ENCODE results near the gene FEN1. TPM values are rescaled to one million over a fixed set of nuclear protein-coding genes. Genes with fewer than 3 reads are reported as not detected.

Gene FEN1, protein sequence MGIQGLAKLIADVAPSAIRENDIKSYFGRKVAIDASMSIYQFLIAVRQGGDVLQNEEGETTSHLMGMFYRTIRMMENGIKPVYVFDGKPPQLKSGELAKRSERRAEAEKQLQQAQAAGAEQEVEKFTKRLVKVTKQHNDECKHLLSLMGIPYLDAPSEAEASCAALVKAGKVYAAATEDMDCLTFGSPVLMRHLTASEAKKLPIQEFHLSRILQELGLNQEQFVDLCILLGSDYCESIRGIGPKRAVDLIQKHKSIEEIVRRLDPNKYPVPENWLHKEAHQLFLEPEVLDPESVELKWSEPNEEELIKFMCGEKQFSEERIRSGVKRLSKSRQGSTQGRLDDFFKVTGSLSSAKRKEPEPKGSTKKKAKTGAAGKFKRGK
- 11.7 TPM for polyA plus RNA-seq (ENCODE audit: insufficient read length)

DNA sequence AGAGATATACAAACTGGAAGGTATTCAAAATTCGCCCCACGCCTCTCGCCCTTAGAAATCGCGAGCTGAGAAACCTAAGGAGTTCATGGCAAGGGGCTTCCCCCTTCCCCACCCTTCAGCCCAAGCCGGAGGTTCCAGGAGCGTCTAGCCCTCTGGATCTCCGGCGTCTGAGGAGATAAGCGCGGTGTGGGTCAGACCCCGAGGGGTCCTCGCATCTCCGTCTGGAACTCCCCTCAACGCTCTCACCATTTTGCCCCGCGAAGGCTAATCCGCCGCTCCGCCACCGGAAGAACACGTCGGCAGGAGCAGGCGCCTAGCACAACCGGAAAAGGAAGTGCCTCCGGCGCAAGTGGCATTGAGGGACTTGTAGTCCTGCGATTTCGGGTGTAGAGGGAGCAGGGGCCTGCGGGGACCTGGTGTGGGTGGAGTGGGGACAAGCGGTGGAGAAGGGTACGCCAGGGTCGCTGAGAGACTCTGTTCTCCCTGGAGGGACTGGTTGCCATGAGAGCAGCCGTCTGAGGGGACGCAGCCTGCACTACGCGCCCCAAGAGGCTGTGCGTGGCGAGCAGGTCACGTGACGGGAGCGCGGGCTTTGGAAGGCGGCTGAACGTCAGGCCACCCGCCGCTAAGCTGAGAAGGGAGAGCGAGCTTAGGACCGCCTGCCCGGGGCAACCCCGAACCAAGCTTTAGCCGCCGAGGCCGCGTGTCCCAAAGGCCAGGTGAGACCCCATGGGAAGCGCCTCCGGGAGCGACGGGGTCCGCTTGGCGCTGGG lies at the start of gene FEN1, which contains the start of gene TMEM258:
FEN1 (plus strand) TSS at position 602 of the 773 bp plus-strand sequence. CDS start 2,451 bp downstream, outside the sequence.
TMEM258 (minus strand) TSS at position 290 of the 773 bp plus-strand sequence; CDS start at position 249, 41 bp downstream.
- DNase-seq (ENCODE audit: low read depth) = peak; percentile 84

- DNase-seq (ENCODE audit: low read depth) = no peak
Observed at GRCh38 chr11:61743486-61744095, 49.1 kb upstream of the FEN1 start.

GRCh38 chr11:61744181-61744580 lies 48.5 kb upstream of the FEN1 start:
- DNase-seq (ENCODE audit: low read depth) = no peak

DNA sequence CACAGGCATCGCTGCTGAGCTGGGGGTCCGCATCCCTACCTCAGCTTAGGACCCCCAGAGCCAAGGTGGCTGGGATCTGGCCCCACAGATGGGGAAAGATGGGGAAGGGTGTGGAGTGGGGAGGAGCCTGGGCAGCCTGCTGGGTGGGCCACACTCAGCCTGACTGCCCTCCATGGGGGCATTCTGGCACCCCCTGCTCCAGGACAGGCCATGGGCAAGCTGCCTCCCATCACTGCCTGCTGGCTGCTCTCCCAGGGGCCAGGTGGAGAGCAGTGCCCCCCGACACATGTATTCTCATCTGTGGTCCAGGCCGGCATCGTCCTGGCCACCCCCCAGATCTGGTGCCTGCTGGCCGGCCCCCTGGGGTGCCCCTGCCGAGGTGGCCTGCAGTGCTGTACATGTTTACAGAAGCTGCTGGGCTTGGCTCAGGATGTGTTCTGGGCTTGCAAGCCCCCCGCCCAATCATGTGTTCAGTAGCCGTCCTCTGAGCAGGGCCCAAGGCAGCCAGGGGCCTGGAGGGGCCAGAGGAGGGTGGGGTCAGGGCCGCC lies 48.0 kb upstream of the FEN1 start:
- no peak for DNase-seq (ENCODE audit: low read depth)

DNA sequence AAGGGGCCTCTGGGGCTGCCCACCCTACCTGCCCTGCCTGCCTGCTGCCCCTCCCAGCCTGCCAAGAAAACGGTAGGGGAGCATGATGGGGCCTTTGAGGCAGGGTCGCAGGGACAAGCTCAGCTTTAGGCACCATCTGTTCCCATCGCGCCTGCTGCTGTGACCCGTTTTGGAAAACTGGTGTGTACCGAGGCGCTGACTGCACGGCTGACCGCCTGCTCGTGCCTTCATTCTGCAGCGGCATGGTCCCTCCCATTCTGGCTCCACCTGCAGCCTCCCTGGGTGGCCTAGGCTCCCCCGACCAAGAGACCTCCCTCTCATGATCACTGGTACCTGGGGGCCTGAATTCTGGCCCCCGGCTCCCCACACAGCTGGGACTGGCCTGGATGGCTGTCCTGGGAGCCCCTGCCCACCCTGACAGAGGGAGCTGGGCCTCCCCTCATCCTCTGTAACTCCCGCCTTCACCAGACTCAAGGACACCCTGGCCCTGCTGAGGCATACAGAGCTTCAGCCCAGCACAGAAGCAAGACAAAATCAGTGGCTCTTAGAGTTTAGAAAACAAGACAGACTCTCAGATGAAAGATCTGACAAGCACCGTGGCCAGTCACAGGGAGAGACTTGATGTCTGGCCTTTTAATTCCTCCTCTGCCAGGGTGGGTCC lies 46.8 kb upstream of the FEN1 start:
- DNase-seq (ENCODE audit: low read depth) = no peak

DNA sequence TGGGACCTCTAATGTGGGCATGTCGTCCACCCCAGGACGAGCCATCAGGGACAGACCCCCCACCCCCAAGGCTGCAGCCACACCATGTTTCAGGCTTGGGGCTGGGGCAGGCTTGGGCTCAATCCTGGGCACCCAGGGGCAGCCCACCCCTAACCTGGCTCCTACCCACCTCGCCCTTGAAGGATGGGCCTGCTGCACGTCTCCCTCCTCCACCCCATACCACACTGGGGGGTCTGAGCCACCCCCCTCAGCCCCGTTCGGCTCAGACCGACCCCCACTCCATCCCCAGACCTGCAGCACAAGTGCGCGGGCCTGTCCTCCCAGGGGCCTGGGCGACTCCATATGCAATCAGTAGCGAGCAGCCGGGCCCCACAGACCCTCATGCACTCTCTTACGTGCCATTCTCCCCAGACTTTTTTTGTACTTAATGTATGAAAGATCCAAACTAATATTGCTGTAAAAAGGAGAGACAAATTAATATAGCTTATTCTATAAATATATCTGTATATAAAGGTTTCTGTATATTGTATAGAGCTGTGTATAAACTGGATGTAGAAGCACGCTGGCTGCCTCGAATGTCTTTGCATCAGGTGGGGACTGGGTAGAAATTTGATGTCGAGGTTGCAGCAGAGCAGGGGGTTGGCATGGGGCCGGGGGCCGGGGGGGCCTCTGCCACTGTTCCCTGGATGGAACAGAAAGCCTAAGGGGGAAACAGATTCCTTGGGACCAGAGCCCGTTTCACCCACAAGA lies 46.1 kb upstream of the FEN1 start:
- no peak for DNase-seq (ENCODE audit: low read depth)

- no peak for DNase-seq (ENCODE audit: low read depth)
Observed at GRCh38 chr11:61747192-61747966, 45.3 kb upstream of the FEN1 start.

GRCh38 chr11:61747967-61748285 lies 44.8 kb upstream of the FEN1 start:
- DNase-seq (ENCODE audit: low read depth) = no peak

GRCh38 chr11:61749591-61750217 lies 43.0 kb upstream of the FEN1 start:
- DNase-seq (ENCODE audit: low read depth) = no peak

DNA sequence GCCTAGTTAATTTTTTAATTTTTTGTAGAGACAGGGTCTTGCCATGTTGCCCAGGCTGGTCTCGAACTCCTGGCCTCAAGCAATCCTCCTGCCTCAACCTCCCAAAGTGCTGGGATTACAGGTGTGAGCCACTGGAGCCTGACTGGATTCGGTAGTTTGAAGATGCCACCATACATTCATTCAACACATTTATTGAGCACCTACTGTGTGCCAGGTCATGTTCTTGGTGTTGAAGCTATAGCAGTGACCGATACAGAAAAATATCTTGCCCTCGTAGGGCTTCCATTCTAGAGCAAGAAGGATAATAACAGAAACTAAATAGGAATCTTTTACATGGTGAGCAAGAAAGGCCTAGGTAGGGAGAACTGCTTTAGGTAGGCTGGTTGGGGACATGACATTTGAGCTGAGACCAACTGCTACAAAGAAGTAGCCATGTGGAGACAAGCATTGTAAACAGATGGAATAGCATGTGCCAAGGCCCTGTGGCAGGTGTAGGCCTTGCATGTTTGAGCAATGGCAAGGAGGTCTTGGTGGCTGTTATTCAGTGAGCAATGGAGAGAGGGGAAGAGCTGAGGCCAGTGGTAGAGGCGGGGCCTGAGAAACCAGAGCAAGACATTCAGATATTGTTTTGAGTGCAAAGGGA lies 42.0 kb upstream of the FEN1 start:
- no peak for DNase-seq (ENCODE audit: low read depth)

GRCh38 chr11:61751384-61751783 lies 41.3 kb upstream of the FEN1 start:
- DNase-seq (ENCODE audit: low read depth) = no peak

DNA sequence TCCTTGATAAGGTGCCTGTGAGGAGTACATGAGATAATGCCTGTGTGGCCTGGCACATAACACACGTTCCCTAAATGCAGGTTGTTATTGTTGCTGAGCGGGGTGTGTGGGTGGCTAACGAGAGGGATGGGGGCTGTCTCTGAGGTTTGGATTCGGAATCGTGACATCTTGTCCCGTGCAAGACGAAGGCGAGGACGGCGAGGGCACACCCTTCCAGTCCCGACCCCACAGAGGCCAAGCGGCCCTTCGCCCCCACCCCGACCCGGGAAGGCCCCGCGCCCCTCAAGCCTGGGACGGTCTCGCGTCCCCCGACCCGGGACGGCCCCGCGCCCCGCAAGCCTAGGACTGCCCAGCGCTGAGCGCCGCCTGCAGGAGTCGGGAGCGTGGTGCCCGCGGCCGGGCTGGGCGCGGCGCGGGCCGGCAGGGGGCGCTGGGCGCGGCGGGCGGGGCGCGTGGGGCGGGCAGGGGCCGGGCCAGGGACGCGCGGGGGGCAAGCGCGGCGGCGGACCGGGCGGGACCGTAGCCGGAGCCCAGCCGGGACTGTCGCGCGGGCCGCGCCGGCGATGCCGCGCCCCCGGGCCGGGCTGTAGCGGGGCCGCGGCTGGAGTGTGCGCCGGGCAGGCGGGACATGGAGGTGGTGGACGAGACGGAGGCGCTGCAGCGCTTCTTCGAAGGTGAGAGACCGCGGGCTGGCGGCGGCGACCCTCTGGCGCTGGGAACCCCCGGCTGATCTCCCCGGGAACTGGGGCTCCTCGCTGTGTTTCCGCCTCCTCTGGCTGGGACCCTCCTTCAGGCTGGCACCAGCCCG lies 40.4 kb upstream of the FEN1 start, which contains the start of gene MYRF:
MYRF (plus strand) TSS at position 520 of the 808 bp plus-strand sequence; CDS start at position 629, 109 bp downstream.
- no peak for DNase-seq (ENCODE audit: low read depth)

DNA sequence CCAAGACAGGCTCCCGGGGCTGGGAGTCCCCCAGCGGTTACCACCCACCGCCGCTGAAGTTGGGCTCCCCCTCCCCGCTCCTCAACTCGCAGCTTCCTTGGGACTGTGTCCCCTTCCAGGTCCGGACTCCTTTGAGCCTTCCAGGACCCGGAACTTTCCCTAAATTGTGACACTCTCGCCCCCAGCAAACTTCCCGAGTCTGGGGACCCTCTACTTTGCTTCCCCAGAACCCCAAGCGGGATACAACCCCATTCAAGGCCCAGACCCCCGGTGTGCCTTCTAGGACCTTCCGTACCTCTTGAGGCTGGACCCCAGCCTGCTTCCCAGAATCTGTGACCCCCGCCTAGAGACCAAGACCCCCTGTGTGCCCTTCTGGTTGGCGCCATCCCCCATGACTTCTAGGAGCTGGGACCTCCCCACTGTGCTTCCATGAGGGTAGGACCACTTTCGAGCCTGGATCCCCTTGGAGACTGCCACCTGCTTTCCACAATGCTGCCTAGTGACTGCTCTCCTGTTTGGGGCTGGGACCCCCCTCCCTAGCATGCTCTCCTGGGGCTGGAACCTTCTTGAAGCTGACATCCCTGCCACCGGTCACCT lies 39.7 kb upstream of the FEN1 start:
- DNase-seq (ENCODE audit: low read depth) = no peak

DNA sequence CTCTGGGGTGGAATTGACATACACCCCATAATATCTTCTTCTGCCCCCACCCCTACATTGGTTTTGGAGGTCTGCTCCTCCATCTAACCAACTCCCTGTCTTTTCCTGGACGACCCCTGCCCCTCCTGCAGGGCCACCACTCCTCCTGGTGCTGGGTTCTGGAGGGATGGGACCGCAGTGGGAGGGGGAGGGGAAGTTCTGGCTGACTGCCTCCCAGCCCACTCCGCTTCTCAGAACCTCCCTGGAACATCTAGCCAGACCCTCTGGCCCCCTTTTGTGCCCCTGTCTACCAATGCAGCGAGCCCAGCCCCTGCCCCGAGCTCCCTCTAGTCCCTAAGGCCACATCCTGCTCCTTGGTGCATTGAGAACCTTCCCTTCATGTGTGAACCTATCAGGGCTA lies 39.0 kb upstream of the FEN1 start:
- DNase-seq (ENCODE audit: low read depth) = no peak

GRCh38 chr11:61754534-61755482 lies 37.9 kb upstream of the FEN1 start:
- DNase-seq (ENCODE audit: low read depth) = no peak

DNA sequence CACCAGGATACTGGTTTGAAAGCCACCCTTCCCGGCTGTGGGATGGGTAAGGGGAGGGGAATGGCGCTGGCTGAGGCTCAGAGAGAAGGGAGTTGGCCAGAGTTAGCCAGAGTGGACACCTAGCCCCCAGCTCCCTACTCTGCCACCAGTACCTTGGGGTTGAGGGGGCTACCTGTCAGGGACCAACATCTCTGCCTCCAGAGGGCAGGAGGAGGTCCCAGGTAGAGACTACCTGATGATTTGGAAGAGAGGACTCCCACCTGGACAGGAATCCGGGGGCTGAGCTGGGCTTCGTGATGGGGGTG lies 36.6 kb upstream of the FEN1 start:
- DNase-seq (ENCODE audit: low read depth) = no peak
